Astrocyte (in vitro differentiated cells and primary cell): ENCODE measurements around the gene MTCL3.

Experiments used
- EZH2 ChIP-seq: IDR thresholded peaks from 2 replicates; pipeline ENCODE4 v1.6.1; 2012; ENCODE audit warnings: mild to moderate bottlenecking, low read length, inconsistent platforms; ENCODE audit not compliant: insufficient read depth
- TF ChIP-seq, protein P1 (sequence below): IDR thresholded peaks from 2 replicates; pipeline ENCODE4 v1.5.1; 2011; ENCODE audit warnings: low read depth, mild to moderate bottlenecking, inconsistent platforms, low read length, moderate library complexity; ENCODE audit not compliant: insufficient read depth

DNA sequence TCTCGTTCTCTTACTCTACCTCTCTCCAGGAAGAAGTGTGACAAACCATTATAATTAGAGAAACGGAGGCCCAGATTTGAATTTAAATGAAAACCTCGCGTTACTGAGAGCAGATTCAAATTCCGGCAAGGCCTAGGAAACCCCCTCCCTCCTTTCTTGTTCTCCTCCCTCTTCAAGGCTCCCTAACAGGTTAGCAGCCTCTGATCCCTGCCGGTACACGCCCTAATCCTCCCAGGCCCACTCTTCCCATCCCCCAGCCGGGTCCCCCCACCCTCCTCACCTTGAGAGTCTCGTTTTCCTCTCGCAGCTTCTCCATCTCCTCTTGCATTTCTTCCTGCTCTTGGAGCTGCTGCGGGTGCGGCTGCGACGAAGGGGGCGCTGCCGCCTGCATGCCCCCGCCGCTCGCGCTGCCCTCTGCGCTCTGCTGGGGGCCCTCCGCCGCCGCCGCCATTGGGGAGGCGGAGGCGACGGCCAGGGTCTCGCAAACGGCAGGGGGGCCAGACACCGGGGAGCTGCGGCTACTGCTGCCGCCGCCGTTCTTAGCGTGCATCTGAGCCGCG, 3.8 kb downstream of the MTCL3 start:
- TF ChIP-seq, protein P1, sequence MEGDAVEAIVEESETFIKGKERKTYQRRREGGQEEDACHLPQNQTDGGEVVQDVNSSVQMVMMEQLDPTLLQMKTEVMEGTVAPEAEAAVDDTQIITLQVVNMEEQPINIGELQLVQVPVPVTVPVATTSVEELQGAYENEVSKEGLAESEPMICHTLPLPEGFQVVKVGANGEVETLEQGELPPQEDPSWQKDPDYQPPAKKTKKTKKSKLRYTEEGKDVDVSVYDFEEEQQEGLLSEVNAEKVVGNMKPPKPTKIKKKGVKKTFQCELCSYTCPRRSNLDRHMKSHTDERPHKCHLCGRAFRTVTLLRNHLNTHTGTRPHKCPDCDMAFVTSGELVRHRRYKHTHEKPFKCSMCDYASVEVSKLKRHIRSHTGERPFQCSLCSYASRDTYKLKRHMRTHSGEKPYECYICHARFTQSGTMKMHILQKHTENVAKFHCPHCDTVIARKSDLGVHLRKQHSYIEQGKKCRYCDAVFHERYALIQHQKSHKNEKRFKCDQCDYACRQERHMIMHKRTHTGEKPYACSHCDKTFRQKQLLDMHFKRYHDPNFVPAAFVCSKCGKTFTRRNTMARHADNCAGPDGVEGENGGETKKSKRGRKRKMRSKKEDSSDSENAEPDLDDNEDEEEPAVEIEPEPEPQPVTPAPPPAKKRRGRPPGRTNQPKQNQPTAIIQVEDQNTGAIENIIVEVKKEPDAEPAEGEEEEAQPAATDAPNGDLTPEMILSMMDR, result no peak
- no peak for TF ChIP-seq EZH2
